ENCODE data around the gene GSTO1. TPM values are rescaled to one million over a fixed set of nuclear protein-coding genes. Genes with fewer than 3 reads are reported as not detected.

Gene GSTO1
- total and polyA plus RNA-seq, 2 experiments from 2014 or later, result 52.5 to 182 TPM

DNA sequence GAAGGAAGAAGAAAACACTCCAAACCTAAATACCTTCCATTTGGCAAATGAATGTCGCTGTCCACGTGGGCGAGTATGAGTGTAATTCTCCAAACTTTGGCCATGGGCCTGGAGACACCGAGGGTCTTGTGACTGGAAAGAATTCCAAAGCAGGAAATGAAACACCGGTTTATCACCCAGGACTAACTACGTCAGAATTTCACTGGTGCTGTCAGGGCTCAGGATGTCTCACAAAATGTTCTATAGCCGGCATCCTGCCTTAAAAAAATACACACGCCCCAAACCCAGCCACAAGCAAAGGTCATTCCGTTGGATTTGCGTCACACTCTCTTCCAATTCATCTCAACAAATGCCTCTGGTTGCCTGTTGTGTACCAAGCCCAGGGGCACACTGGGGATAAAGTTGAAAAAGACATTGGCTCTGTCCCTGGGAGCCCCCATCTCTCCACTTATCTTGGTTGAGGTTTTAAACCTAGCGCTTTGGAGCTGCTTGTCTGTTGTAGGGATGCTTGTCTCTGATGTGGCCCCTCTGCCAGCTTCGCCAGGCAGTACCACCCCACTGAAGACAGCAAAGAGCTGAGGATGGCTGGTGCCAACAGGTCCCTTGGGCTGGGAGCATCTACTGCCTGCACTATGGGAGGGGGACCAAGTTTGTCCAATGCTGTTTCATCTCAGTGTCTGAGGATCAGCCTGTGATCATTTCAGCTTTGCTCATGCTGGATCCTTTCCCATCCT, 45.5 kb downstream of the GSTO1 start (continued):
- TF ChIP-seq CREB1 (CRISPR knock-in tag; IDR thresholded peaks at IDR 0.05; ENCODE audit: low read depth) (no peak), POLR2AphosphoS5 (IDR thresholded peaks at IDR 0.05; ENCODE audit: low read depth) (no peak), NANOG (IDR thresholded peaks at IDR 0.05; ENCODE audit: borderline replicate concordance) (no peak), ZNF114 (CRISPR knock-in tag; IDR thresholded peaks at IDR 0.05) (no peak), EZH2 (IDR thresholded peaks at IDR 0.05; ENCODE audit: low read depth, unreplicated experiment) (no peak), EZH2phosphoT487 (IDR thresholded peaks at IDR 0.05; ENCODE audit: unreplicated experiment) (no peak), STAT1 (IDR thresholded peaks at IDR 0.05; ENCODE audit: unreplicated experiment) (no peak), ETS1 (IDR thresholded peaks at IDR 0.05) (no peak), JUNB (IDR thresholded peaks at IDR 0.05; ENCODE audit: unreplicated experiment) (no peak)
- TF ChIP-seq, protein P1, sequence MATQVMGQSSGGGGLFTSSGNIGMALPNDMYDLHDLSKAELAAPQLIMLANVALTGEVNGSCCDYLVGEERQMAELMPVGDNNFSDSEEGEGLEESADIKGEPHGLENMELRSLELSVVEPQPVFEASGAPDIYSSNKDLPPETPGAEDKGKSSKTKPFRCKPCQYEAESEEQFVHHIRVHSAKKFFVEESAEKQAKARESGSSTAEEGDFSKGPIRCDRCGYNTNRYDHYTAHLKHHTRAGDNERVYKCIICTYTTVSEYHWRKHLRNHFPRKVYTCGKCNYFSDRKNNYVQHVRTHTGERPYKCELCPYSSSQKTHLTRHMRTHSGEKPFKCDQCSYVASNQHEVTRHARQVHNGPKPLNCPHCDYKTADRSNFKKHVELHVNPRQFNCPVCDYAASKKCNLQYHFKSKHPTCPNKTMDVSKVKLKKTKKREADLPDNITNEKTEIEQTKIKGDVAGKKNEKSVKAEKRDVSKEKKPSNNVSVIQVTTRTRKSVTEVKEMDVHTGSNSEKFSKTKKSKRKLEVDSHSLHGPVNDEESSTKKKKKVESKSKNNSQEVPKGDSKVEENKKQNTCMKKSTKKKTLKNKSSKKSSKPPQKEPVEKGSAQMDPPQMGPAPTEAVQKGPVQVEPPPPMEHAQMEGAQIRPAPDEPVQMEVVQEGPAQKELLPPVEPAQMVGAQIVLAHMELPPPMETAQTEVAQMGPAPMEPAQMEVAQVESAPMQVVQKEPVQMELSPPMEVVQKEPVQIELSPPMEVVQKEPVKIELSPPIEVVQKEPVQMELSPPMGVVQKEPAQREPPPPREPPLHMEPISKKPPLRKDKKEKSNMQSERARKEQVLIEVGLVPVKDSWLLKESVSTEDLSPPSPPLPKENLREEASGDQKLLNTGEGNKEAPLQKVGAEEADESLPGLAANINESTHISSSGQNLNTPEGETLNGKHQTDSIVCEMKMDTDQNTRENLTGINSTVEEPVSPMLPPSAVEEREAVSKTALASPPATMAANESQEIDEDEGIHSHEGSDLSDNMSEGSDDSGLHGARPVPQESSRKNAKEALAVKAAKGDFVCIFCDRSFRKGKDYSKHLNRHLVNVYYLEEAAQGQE (IDR thresholded peaks at IDR 0.05; ENCODE audit: unreplicated experiment), result no peak
- TF ChIP-seq, protein P2, sequence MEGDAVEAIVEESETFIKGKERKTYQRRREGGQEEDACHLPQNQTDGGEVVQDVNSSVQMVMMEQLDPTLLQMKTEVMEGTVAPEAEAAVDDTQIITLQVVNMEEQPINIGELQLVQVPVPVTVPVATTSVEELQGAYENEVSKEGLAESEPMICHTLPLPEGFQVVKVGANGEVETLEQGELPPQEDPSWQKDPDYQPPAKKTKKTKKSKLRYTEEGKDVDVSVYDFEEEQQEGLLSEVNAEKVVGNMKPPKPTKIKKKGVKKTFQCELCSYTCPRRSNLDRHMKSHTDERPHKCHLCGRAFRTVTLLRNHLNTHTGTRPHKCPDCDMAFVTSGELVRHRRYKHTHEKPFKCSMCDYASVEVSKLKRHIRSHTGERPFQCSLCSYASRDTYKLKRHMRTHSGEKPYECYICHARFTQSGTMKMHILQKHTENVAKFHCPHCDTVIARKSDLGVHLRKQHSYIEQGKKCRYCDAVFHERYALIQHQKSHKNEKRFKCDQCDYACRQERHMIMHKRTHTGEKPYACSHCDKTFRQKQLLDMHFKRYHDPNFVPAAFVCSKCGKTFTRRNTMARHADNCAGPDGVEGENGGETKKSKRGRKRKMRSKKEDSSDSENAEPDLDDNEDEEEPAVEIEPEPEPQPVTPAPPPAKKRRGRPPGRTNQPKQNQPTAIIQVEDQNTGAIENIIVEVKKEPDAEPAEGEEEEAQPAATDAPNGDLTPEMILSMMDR (conservative IDR thresholded peaks at IDR 0.05; ENCODE audit: low read depth in 2 of 2), result no peak

DNA sequence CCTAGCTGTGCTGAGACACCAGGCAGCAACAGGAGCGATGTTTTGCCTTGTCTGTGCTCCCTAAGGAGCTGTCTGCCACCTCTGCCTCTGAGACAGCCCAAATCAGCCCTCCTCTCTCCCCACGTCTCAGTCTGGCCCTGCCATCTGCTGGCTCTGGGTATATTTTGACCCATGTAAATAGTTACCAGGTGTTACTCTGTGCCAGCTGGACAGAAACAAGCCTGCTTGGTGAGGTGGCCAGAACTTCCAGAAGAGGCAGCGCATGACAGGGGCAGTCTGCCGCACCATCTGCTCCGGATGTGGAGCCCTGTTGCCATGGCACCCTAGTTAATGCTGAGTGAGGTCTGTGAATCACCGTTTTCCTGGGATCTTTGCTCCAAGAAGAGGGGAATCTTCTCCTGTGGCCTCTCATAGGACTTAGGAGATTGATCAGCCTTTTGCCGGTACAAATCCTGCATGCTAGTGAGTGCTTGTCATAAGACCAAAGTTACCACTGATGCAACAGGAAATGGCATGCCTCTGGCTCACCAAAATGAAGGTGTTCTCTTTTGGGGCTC, 46.1 kb downstream of the GSTO1 start:
- Histone ChIP-seq H3K36me3 (ENCODE audit: insufficient read depth) (peaks cover 6% of the 10 kb centered on the region; the same call in 1 of the 2 replicates), H3K4me3 (no peak overlapping the region), H4K20me1 (replicated peaks; ENCODE audit: insufficient read depth) (no peaks in the 10 kb centered on the region), H3F3A (replicated peaks; ENCODE audit: low read depth) (no peaks in the 10 kb centered on the region), H2AFZ (no peak overlapping the region), H3K79me2 (replicated peaks; ENCODE audit: insufficient read depth) (no peaks in the 10 kb centered on the region), H3K4me1 (ENCODE audit: insufficient read depth) (no peaks in the 10 kb centered on the region), H3K9me2 (ENCODE audit: insufficient read depth) (peaks cover 6% of the 10 kb centered on the region; the same call in 1 of the 2 replicates), H3K4me2 (no peak overlapping the region), H3K27me3 (ENCODE audit: insufficient read depth) (no peaks in the 10 kb centered on the region), H3K27ac (ENCODE audit: low read depth) (no peak overlapping the region)
- ATAC-seq (no peak), DNase-seq (ENCODE audit: low spot score) (no peak)
- Mint-ChIP-seq H3K27ac (0 out of 2 replicates have a peak overlapping the region, but pooled peaks have one; percentile 17), H3K27me3 (ENCODE audit: insufficient read depth, low read depth, poor library complexity) (peaks cover 10% of the 10 kb centered on the region), H3K36me3 (ENCODE audit: low read depth) (peaks cover 47% of the 10 kb centered on the region), H3K4me3 (no peak overlapping the region), H3K4me1 (peaks cover 13% of the 10 kb centered on the region), H3K9me3 (peaks cover 29% of the 10 kb centered on the region)
- TF ChIP-seq, protein P1 (IDR thresholded peaks at IDR 0.05; ENCODE audit: unreplicated experiment), result no peak

Measured in GM23338 (cell line).